Astrocyte of the spinal cord (primary cell): ENCODE measurements around the gene ARHGEF7.

Source experiments
- DNase-seq: peaks from one replicate; pipeline ENCODE4 v3.0.0; 2011; ENCODE audit warnings: low read depth, low spot score
- H3K4me3 ChIP-seq: 2 replicates; pipeline ENCODE4 v1.5.1; 2011; ENCODE audit warnings: low read depth, mild to moderate bottlenecking, low read length, moderate library complexity
- in situ Hi-C: cut with HindIII; loops from 2 replicates; pipeline ENCODE4 v1.10.0; 2017; ENCODE audit warnings: low sequenced_read_pairs
- TF ChIP-seq, protein P1 (sequence below): IDR thresholded peaks from 2 replicates; pipeline ENCODE4 v1.5.1; 2012; ENCODE audit warnings: low read depth, mild to moderate bottlenecking, low read length, inconsistent platforms

The ARHGEF7 gene

DNA sequence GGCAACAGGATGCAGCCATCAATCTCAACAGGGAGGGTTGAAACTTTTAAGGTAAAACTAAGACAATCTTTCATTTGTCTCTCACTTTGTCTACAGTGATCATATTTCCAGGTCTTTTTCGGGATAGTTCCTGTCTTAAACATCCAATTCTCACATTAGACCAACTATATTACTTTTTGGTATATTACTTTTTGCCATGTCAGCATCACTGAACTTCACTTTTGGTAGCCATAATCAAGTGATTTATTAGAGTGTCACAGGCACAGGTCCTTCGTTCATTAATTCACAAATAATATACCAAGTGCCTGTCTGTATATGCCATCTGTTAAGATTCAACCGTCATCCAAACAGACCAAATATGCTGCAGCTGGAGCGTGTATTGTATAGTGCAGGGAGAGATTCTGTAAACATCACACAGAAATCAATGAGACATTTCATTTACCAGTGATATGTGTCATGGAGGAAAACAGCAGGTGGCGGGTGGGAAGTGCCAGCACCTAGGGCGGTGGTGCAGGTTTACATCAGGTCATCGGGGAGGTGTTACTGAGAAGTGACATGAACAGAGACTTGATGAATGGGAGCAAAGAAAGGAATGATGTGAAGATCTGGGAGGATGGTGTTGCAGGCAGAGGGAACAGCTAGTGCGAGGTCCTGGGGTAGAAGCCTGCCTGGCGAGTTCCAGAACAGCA lies 24.9 kb downstream of the ARHGEF7 start:
- in situ Hi-C loops = no loop called here
- TF ChIP-seq, protein P1, sequence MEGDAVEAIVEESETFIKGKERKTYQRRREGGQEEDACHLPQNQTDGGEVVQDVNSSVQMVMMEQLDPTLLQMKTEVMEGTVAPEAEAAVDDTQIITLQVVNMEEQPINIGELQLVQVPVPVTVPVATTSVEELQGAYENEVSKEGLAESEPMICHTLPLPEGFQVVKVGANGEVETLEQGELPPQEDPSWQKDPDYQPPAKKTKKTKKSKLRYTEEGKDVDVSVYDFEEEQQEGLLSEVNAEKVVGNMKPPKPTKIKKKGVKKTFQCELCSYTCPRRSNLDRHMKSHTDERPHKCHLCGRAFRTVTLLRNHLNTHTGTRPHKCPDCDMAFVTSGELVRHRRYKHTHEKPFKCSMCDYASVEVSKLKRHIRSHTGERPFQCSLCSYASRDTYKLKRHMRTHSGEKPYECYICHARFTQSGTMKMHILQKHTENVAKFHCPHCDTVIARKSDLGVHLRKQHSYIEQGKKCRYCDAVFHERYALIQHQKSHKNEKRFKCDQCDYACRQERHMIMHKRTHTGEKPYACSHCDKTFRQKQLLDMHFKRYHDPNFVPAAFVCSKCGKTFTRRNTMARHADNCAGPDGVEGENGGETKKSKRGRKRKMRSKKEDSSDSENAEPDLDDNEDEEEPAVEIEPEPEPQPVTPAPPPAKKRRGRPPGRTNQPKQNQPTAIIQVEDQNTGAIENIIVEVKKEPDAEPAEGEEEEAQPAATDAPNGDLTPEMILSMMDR = no peak
- no peak overlapping the region for H3K4me3 ChIP-seq
- DNase-seq = no peak

DNA sequence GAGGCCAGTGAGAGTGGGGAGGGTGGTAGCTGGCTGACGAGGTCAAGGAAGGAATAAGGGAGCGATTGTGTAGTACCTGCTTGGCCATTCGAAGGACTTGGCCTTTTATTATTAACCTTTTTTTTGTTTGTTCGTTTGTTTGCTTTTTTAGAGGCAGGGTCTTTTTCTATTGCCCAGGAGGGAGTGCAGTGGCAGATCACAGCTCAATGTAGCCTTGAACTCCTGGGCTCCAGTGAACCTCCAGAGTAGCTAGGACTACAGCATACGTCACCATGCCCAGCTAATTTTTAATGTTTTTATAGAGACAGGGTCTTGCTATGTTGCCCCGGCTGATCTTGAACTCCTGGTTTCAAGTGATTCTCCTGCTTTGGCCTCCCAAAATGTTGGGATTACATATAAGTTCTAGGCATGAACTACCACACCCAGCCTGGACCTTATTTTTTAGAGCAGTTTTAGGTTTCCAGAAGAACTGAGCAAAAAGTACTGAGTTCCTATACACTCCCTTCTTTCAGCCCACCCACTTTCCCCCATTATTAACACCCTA lies 25.5 kb downstream of the ARHGEF7 start:
- DNase-seq = no peak
- TF ChIP-seq, protein P1 = no peak
- in situ Hi-C loops = no loop called here
- no peak overlapping the region for H3K4me3 ChIP-seq

DNA sequence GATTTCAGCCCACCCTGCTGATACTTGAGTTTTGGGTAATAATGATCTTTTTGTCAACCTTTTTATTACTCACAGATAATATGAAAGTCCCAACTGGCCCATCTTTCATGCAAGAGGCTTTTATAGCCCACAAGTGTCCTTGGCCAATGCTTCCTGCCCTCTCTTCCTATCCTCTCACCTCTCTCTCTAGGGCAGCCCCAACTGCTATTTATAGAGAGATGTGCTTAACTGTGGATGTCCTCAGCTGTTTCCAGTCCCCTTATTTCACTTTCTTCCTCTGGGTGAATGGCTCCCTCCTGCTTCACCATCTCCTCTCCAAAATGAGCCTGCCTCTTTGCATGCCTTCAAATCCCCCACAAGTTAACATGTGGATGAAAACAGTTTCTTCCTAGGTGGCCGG lies 27.4 kb downstream of the ARHGEF7 start:
- TF ChIP-seq, protein P1 = no peak
- DNase-seq = no peak
- in situ Hi-C loops = no loop called here
- H3K4me3 ChIP-seq = no peak overlapping the region

GRCh38 chr13:111143865-111144540 lies 28.9 kb downstream of the ARHGEF7 start:
- no peak for DNase-seq
- in situ Hi-C loops = no loop called here
- TF ChIP-seq, protein P1 = no peak
- H3K4me3 ChIP-seq = no peak overlapping the region

DNA sequence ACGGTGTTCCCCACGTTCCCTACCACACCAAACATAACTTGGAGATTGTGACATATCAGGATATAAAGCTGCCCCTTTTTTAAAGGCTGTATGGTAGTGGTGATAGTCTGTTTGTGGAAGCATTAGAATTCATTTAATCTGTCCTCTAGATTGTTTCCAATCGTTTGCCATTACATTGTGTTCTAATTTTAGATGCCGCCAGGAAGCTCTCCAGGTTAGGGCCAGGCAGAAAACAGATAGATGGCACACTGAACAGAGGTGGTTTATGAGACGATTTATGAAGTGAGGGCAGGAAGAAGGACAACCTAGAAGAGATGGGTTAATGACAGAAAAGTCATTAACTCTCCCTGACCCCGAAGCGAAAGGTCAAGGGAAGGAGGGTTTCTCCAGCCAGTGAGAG lies 30.0 kb downstream of the ARHGEF7 start:
- in situ Hi-C loops = no loop called here
- no peak for DNase-seq

DNA sequence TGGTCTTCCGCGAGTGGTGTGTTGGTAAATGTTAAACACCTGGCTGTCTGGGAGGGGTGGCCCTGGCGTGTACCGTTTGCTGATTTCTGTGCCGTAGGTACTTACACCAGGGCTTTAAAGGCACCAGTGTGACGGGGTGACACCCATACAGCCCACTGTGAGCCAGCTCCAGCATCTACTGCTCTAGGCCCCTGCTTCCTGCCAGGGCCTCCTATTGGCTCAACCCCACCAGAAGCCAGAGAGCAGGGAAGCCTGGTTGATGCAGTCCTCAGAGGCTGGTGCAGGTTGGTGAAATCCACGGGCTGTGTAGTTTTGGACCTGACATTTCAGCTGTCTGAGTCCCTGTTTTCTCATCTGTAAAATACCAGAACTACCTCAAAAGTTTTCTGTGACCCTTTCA lies 30.4 kb downstream of the ARHGEF7 start:
- in situ Hi-C loops = no loop called here
- no peak for DNase-seq
- TF ChIP-seq, protein P1 = no peak
- H3K4me3 ChIP-seq = no peak overlapping the region

More for the DNA sequence above, 30.0 kb downstream of the ARHGEF7 start:
- TF ChIP-seq, protein P1 = no peak
- H3K4me3 ChIP-seq = no peak overlapping the region
